HG02981 (cell line): ENCODE measurements around the gene ARGLU1.

Source experiments
- ATAC-seq: cut with Tn5 transposase; IDR thresholded peaks from one replicate; pipeline ENCODE4 v1.9.1; 2021; ENCODE audit warnings: mild to moderate bottlenecking, moderate library complexity; ENCODE audit not compliant: unreplicated experiment

Gene ARGLU1

DNA sequence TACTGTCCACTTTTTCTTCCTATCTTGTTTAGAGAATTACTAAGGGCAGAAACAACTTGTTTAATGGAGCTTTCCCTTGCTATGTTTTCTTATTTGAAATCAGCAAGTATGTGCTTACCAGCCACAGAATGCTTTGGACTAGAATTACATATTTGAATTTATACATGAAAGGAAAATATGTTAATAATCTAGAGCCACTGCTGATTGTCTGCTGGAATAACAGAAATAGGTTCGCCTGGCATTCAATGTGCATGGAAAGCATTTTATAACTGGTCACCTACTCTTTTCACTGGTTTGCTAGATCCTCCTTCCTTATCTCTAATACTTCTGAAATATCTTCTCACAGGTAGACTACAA is 40.5 kb downstream of the ARGLU1 start:
- ATAC-seq, result no peak

GRCh38 chr13:106526738-106527444 is 41.0 kb downstream of the ARGLU1 start:
- no peak for ATAC-seq

DNA sequence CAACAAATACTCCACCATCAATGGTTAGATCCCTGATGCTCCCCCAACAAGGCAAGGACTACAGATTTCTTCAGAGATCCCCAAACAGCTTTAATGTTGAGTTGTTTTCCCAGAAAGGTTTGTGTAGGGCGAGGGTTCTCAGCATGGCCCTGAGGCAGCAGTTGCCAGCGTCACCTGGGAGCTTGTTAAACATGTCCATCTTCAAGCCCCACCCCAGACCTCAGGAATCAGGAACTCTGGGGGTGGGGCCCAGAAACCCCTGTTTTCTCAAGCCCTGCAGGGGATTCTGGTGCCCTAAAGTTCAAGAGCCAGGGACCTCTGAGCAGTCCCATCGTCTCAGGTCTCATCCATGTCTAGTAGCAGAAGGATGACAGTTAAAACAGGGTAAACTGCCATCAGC is 42.1 kb downstream of the ARGLU1 start:
- ATAC-seq, result no peak

- no peak for ATAC-seq
Observed at GRCh38 chr13:106524108-106524507, 43.8 kb downstream of the ARGLU1 start.

DNA sequence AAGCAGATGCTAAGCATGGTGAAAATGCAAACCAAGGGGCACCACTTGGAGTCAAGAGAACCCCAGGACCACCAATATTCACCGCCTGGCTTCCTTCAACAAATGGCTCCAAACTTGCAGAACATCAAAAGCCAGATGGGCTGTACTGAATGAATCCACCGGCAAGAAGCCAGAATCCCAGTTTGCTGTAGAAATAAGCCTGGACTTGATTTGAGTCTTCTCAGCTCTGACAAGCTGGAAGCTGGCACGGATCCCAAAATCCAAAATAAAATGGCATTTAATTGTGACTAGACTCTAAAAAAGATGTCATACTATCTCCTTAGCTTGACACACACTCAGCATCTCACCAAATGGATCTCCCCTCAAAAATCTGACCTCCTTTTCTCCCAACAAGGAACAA is 44.4 kb downstream of the ARGLU1 start:
- ATAC-seq, result no peak

- no peak for ATAC-seq
Observed at GRCh38 chr13:106522898-106523525, 44.9 kb downstream of the ARGLU1 start.

GRCh38 chr13:106522112-106522705 is 45.7 kb downstream of the ARGLU1 start:
- no peak for ATAC-seq

DNA sequence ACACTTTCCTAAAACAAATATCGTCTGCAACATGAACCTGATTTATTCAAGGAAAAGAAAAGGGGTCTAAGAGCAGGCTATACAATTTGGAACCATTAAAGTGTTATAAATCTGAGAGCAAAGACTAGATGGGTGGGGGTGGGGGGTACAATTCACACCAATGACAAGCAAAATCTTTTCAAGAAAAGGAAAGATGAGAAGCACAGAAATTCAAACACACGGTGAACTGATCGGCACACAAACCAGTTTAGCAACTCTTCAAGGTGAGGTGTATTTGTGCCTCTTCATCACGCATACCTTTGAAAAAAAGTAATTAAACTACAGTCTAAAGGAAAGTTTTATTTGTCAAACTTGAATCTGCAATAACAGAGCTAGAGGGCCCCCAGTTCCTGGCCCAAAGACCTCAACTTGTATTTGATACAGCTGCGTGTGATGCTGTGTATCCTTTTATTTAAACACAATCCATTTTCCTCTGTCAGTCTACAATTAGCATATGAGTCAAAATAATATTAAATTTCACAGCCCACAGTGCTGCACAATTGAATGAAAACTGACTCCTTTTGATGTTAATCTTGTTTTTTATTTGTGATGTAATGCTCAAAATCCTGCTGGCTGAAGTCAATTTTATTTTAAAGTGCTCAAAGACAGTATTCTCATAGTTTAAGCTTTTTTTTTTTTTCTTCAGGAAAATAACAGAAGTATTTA is 46.7 kb downstream of the ARGLU1 start:
- no peak for ATAC-seq

DNA sequence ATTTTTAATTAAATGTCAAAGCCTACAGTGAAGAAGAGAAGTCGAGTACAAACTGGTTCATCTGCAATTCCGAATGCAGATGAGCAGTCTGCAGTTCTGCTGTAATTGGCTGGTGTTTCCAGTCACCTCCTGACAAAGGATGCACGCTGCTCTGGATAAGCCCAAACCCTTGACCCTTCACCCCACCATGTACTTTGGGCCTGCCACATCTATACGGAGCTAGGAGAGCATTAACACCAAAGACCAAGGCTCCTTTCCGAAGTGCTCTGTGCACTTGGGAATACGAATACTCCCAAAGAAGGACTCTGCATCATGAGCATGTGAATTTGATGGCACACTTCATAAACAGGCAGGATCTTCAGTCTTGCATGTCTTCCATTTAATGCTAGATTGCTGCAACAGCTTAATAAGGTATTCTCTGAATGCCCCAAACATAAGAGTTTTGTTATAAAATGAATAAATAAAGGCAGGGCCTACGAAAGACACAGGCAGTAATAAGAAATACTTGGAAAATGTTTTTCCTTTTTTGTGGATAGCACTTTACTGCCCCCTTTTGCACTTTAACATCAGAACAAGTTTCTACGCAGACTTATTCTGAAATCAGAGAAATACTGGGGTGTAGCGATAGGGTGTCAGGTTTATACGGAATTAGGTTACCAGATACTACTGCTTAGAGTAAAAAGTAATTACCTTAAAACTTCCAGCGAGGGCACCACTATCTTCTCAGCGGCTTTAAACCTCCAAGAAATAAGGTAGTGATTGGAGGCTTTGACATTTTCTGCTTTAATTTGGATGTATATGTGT is 47.5 kb downstream of the ARGLU1 start:
- ATAC-seq, result no peak

DNA sequence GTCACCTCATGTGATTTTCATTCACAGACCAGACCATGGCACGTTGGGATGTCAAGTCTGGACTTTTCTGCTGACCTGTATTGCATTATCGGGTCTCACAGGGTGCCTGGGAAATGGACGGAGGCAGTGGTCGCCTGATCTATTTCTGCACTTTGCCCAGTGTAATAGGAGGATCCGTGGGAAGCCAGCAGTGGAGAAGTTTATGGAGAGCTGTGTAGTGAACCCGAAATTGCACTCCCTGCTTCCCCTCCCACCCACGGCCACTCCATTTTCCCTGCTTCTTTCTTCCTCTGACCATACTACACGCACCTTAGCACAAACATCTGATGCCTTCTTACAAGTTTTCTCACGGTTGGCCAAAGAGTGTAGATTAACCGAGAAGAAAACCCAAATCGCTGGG is 49.4 kb downstream of the ARGLU1 start:
- ATAC-seq, result no peak

DNA sequence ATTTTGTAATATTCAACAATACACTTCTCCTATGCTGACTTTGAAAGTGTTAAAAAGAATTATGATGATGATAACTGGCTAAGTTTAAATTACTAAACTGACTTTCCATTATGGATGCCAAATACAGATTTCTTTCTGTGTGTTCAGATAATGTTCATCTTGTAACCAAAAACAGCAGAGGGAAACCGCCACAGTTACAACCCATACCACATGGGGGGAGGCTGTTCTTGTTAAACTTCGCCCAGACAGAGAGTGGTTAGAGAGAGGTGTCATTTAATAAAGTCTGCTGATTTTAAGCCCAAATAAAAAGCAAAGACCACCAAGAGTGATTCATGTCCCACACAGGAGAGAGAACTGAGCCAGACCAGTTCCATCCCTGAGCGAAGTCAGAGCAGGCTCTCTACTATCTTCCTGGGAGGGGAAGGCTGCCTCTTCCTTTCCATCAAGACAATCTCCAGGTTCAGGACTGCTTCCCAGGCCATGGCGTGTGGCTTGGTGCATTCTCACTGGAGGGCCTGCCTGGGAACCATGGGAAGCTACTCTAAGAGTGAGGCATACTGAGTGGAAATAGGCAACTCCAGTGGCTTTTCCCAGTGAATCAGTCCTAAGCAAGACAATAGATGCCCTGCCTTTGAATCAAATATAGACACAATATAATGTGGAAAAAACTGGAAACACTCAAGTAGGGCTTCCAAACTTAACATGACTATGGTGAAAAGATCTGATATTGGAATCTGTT is 50.7 kb downstream of the ARGLU1 start:
- ATAC-seq, result no peak

DNA sequence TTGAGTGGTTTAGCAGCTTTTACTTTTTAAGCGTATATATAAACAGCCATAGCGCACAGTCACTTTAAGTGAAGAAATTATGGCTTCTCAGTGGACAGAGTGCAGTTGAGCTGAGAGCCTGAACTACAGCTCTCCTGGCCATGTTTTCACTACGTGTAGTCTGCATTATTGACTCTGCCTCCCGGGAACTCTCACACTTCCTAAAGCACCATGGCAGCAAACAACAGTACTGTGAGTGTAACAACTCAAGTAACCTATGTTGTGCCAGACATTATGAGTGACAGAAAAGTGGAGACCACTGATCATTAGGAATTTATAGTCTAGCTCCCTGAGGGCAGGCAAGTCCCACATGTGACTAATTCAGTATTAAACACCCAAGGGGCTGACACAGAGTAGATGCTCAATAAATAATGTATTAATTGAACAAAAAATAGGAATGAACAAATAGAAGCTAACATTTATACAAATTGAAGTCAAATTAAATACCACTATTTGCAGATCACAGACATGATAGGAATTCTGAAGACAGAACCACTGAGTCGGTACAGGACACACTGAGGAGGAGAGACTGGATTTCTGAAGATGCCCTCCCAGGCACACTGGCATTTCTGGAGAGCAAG is 52.2 kb downstream of the ARGLU1 start:
- ATAC-seq, result no peak

DNA sequence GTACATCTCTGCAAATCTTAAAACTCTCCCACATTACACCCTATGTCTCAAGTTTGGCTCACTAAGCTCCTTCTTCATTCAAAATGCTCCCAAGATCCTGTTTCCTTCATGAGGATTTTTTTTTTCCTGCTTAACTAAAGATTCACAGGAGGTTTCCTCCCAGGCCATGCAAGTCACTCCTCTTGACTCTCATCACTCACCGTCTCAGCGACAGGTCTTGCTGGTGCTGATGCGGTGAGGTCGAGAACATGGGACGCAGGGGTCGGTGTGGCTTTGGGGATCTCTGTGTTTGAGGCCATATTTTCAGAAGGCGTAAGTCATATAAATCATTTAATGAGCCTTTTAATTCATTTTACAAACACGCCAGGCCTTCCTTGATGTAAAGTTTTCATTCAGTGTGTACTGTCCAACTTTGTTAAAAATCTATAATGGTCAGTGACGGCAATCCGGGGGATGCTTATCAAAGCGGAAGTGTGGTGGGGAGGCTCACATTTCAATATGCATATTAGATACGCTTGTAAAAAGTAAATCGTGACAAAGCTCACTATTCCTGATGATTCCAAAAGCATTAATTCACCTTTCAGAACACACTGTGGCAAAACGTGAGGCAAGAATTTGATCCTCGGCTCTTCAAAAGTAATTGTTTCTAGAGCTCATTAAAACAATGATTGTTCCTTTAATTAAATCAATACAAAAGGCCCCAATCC is 52.9 kb downstream of the ARGLU1 start:
- ATAC-seq, result no peak

DNA sequence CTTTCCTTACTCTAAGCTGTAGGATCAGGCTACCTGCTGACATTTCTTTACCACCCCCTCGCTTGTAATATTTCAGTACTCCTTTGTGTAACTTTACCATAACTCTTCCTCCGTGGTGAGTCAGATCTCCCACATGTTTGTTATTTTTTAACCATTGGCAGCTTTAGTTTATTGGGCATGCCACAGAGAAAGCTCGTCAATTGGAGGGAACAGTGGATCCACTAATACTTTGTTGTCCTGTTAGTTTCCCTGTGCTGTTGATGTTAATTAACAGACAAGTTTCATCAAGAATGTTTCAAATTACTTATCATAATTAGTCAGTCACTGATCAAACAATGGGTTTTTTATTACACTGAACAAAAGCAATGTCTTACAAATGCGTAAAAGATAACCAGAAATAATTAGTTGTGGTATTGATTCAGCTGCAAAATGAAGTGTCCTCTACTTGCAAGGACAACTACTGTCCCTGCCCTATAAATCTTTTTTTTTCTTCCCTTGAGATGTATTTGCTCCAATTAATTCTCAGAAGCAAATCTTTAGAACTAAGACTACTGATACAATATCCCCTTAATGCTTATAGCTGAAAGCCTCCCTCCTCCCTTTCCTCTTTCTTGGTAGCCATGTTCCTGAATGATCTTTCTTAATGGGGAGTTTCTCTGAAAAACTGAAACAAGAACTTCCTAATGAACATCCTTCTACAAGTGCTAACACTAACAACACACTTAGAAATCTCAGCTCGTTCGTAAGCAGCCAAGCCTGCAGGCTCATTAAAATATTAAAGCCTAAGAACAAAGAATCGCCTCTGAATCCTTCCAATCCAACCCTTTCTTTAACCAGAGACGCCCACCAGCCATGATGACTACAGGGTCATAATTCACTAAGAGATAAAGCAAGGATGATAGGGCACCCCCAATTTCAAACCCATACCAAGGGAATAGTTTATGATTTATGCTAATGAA is 54.6 kb downstream of the ARGLU1 start:
- no peak for ATAC-seq

- peak; percentile 87 for ATAC-seq
Observed at GRCh38 chr13:106507560-106508274, 60.2 kb downstream of the ARGLU1 start.

GRCh38 chr13:106506286-106506685 is 61.7 kb downstream of the ARGLU1 start:
- no peak for ATAC-seq

- ATAC-seq, result no peak
Observed at GRCh38 chr13:106505732-106506131, 62.2 kb downstream of the ARGLU1 start.

DNA sequence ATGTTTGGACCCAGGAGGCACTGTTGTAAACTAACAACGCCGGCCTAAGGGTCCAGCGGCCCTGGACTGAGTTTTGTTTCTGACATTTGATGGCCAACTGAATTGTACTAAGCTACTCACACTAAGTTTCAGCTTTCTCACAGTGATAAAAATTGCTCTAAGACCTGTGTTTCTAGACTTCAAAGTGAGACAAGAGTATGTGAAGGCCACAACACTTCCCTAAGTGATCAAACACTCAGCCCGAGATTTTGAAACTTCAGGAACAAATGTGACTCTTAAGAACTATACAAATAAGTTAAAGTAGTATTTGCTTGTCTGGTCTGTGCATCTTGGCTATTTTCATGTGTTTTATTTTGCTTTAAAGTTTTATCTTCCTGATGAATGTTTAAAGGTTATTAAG is 62.6 kb downstream of the ARGLU1 start:
- no peak for ATAC-seq
